ENCODE data around the gene TMEM231. TPM values are rescaled to one million over a fixed set of nuclear protein-coding genes. Genes with fewer than 3 reads are reported as not detected.
A peak's percentile ranks its signal among the peaks of the same experiment; 100 is the strongest.

TMEM231 gene
- total RNA-seq, 1 experiment from 2014 or later, result 9.7 TPM

GRCh38 chr16:75556431-75556950 lies 439 bp upstream of the TMEM231 start:
- no peaks in the 10 kb centered on the region for H3K27me3 ChIP-seq (ENCODE audit: insufficient read depth, low read length)
- peak overlapping the region; percentile 34; the same call in 1 of the 2 replicates for H3K27ac ChIP-seq (ENCODE audit: low read depth, low read length)
- ATAC-seq (peak; percentile 3; the same call in 1 of the 2 replicates), DNase-seq (ENCODE audit: low read depth, low spot score) (no peak)
- peak overlapping the region; percentile 88 for H3K9ac ChIP-seq (ENCODE audit: low read length)
- H3K4me1 ChIP-seq (ENCODE audit: control insufficient read depth in 1 of 2, insufficient read depth in 2 of 2, low read length in 2 of 2), result peaks cover 10 to 21% of the 10 kb centered on the region in 2 experiments; a peak in 3 of 4 replicates
- H3K4me3 ChIP-seq (replicated peaks in 1 of 2; ENCODE audit: low read depth in 1 of 2, low read length in 2 of 2), result peak overlapping the region; percentile 80 to 86
- H3K79me2 ChIP-seq (ENCODE audit: insufficient read depth, low read length), result no peaks in the 10 kb centered on the region
- H3K4me2 ChIP-seq (ENCODE audit: low read length), result peak overlapping the region; percentile 88
- H3K36me3 ChIP-seq (ENCODE audit: control insufficient read depth in 1 of 2, insufficient read depth in 2 of 2, low read length in 2 of 2), result no peaks in the 10 kb centered on the region; a peak in 1 of 4 replicates
- intact Hi-C loops (cut with micrococcal nuclease), result loop anchor here (5.0 kb wide), 1 partner anchor 66 kb away; the partner anchor contains the start of gene ADAT1
- no peaks in the 10 kb centered on the region for H3K9me3 ChIP-seq (ENCODE audit: control insufficient read depth in 1 of 2, insufficient read depth in 1 of 2, low read depth in 1 of 2, low read length in 2 of 2)
- ChIA-PET CTCF (interaction anchor here (1.0 to 2.5 kb wide), 2 partner anchors 39 to 357 kb away, joined by 3 to 11 read pairs; no protein-coding TSS in a partner anchor), POLR2A (interaction anchor here (1.0 to 1.5 kb wide), 2 partner anchors 9 to 39 kb away, joined by 5 read pairs; partner anchors contain the start of gene GABARAPL2), RAD21 (ENCODE audit: low non-redundant PET in 1 of 2, low total read pairs in 2 of 2, uncharacterized antibody in 2 of 2, unreplicated experiment in 2 of 2) (no interaction called here)
- H3K9me2 ChIP-seq (ENCODE audit: insufficient read depth), result no peaks in the 10 kb centered on the region
- no peaks in the 10 kb centered on the region for H4K20me1 ChIP-seq (ENCODE audit: insufficient read depth)
- TF ChIP-seq SIN3A (IDR thresholded peaks at IDR 0.05; ENCODE audit: low read depth) (0 out of 2 replicates have a peak, but pooled peaks have one; percentile 7), POLR2A (IDR thresholded peaks at IDR 0.05; ENCODE audit: borderline replicate concordance, extremely low read depth, insufficient read depth, insufficient read length) (peak; percentile 47), POLR2AphosphoS5 (IDR thresholded peaks at IDR 0.05; ENCODE audit: low read depth, low read length) (peak; percentile 69; the same call in 1 of the 2 replicates), SP1 (IDR thresholded peaks at IDR 0.05; ENCODE audit: low read depth) (peak; percentile 2; the same call in 1 of the 2 replicates), ELF1 (IDR thresholded peaks at IDR 0.05; ENCODE audit: borderline replicate concordance, low read depth) (no peak), SRF (IDR thresholded peaks at IDR 0.05; ENCODE audit: low read depth) (no peak)
- no peak overlapping the region for H2AFZ ChIP-seq (ENCODE audit: low read depth, low read length, poor library complexity, severe bottlenecking)
- no TSS peak for BruUV-seq (replicated peaks)

GRCh38 chr16:75555213-75555706 lies 792 bp downstream of the TMEM231 start:
- Histone ChIP-seq H3K79me2 (ENCODE audit: insufficient read depth, low read length) (no peaks in the 10 kb centered on the region), H3K9ac (ENCODE audit: low read length) (peak overlapping the region; percentile 88), H3K27ac (ENCODE audit: low read depth, low read length) (peak overlapping the region; percentile 73), H4K20me1 (ENCODE audit: insufficient read depth) (no peaks in the 10 kb centered on the region), H3K4me1 (ENCODE audit: control insufficient read depth in 1 of 2, insufficient read depth in 2 of 2, low read length in 2 of 2) (peaks cover 10 to 21% of the 10 kb centered on the region in 2 experiments; a peak in 3 of 4 replicates), H3K36me3 (ENCODE audit: control insufficient read depth in 1 of 2, insufficient read depth in 2 of 2, low read length in 2 of 2) (no peaks in the 10 kb centered on the region; a peak in 1 of 4 replicates), H3K9me3 (ENCODE audit: control insufficient read depth in 1 of 2, insufficient read depth in 1 of 2, low read depth in 1 of 2, low read length in 2 of 2) (no peaks in the 10 kb centered on the region), H3K9me2 (ENCODE audit: insufficient read depth) (no peaks in the 10 kb centered on the region), H3K4me2 (ENCODE audit: low read length) (peak overlapping the region; percentile 88), H3K4me3 (replicated peaks in 1 of 2; ENCODE audit: low read depth in 1 of 2, low read length in 2 of 2) (peak overlapping the region; percentile 80 to 86), H2AFZ (ENCODE audit: low read depth, low read length, poor library complexity, severe bottlenecking) (peak overlapping the region; percentile 71), H3K27me3 (ENCODE audit: insufficient read depth, low read length) (no peaks in the 10 kb centered on the region)
- intact Hi-C loops (cut with micrococcal nuclease), result loop anchor here (2.0 to 5.0 kb wide), 2 partner anchors 38 to 67 kb away; partner anchors contain the start of gene ADAT1
- ChIA-PET RAD21 (ENCODE audit: low non-redundant PET in 1 of 2, low total read pairs in 2 of 2, uncharacterized antibody in 2 of 2, unreplicated experiment in 2 of 2) (interaction anchor here in 1 of 2 experiments (0.6 to 0.8 kb wide), 2 partner anchors 38 to 123 kb away, joined by 3 read pairs; no protein-coding TSS in a partner anchor), POLR2A (interaction anchor here (1.0 kb wide), 3 partner anchors 10 to 94 kb away, joined by 3 to 5 read pairs (median 5); no protein-coding TSS in a partner anchor), CTCF (interaction anchor here (1.0 to 2.5 kb wide), 3 partner anchors 38 to 356 kb away, joined by 3 to 11 read pairs (median 3); no protein-coding TSS in a partner anchor)
- DNase-seq (ENCODE audit: low read depth, low spot score), result peak; percentile 86
- peak; percentile 84 for ATAC-seq
- BruUV-seq (replicated peaks), result TSS peak; percentile 44
- peak; percentile 41; the same call in 1 of the 2 replicates for TF ChIP-seq SP1 (IDR thresholded peaks at IDR 0.05; ENCODE audit: low read depth)
- no peak for TF ChIP-seq CBX3 (IDR thresholded peaks at IDR 0.05; ENCODE audit: low read depth)
- TF ChIP-seq RAD21 (IDR thresholded peaks at IDR 0.05; ENCODE audit: low read depth), result no peak
- no peak for TF ChIP-seq ZFX (IDR thresholded peaks at IDR 0.05)
- TF ChIP-seq CTCF (IDR thresholded peaks at IDR 0.05 in 2 of 3, conservative IDR thresholded peaks at IDR 0.05 in 1 of 3; ENCODE audit: borderline replicate concordance in 1 of 3, insufficient read depth in 1 of 3, low read depth in 2 of 3, low read length in 2 of 3), result no peak
- TF ChIP-seq CEBPB (IDR thresholded peaks at IDR 0.05; ENCODE audit: low read depth), result no peak
- peak; percentile 66 for TF ChIP-seq POLR2AphosphoS5 (IDR thresholded peaks at IDR 0.05; ENCODE audit: low read depth, low read length)
- no peak for TF ChIP-seq EGR1 (IDR thresholded peaks at IDR 0.05; ENCODE audit: low read depth)
- TF ChIP-seq YY1 (IDR thresholded peaks at IDR 0.05; ENCODE audit: extremely low read depth, insufficient replicate concordance, low read depth, low read length), result peak; percentile 38
- no peak for TF ChIP-seq SIN3A (IDR thresholded peaks at IDR 0.05; ENCODE audit: low read depth)
- TF ChIP-seq TCF7L2 (IDR thresholded peaks at IDR 0.05; ENCODE audit: borderline replicate concordance, extremely low read depth, insufficient read depth, insufficient read length), result no peak
- no peak for TF ChIP-seq ZNF274 (IDR thresholded peaks at IDR 0.05; ENCODE audit: low read depth, low read length)
